MM.1S (cell line): ENCODE results near the gene GSG1L.

Experiments used
- DNase-seq: peaks from one replicate; pipeline ENCODE4 v3.0.0-alpha.2; 2015
- H2AFZ ChIP-seq: fragments of 300-600 bp; sonication (generic); 2 replicates; pipeline ENCODE4 v1.6.0; 2016; ENCODE audit warnings: antibody characterized with exemption, low read length
- H3F3A ChIP-seq: fragments of 300-600 bp; sonication (generic); 2 replicates; pipeline ENCODE4 v1.6.1; 2016; ENCODE audit warnings: mild to moderate bottlenecking, antibody characterized with exemption, low read length, moderate library complexity, mixed read lengths; ENCODE audit not compliant: insufficient read depth
- H3K27ac ChIP-seq: fragments of 300-600 bp; sonication (generic); 2 replicates; pipeline ENCODE4 v1.5.1; 2016; ENCODE audit warnings: mild to moderate bottlenecking, low read length
- H3K27me3 ChIP-seq: fragments of 300-600 bp; sonication (generic); replicated peaks from 2 replicates; pipeline ENCODE4 v1.6.0; 2016; ENCODE audit warnings: low read length; ENCODE audit not compliant: insufficient read depth
- H3K36me3 ChIP-seq: fragments of 300-600 bp; sonication (generic); replicated peaks from 2 replicates; pipeline ENCODE4 v1.6.1; 2016; ENCODE audit warnings: mild to moderate bottlenecking, low read length, mixed read lengths; ENCODE audit not compliant: insufficient read depth
- H3K4me1 ChIP-seq: fragments of 300-600 bp; sonication (generic); 2 replicates; pipeline ENCODE4 v1.6.1; 2016; ENCODE audit warnings: low read length, mixed read lengths
- H3K4me2 ChIP-seq: fragments of 300-600 bp; sonication (generic); 2 replicates; pipeline ENCODE4 v1.6.0; 2016; ENCODE audit warnings: low read depth, low read length
- H3K4me3 ChIP-seq: fragments of 300-600 bp; sonication (generic); 2 replicates; pipeline ENCODE4 v1.5.1; 2016; ENCODE audit warnings: low read length, mixed read lengths
- H3K79me2 ChIP-seq: fragments of 300-600 bp; sonication (generic); 2 replicates; pipeline ENCODE4 v1.6.1; 2016; ENCODE audit warnings: mixed run types, low read length, mixed read lengths
- H3K9ac ChIP-seq: fragments of 300-600 bp; sonication (generic); 2 replicates; pipeline ENCODE4 v1.6.1; 2016; ENCODE audit warnings: low read length, mixed read lengths
- H3K9me2 ChIP-seq: fragments of 300-600 bp; sonication (generic); replicated peaks from 2 replicates; pipeline ENCODE4 v1.6.1; 2016; ENCODE audit warnings: mild to moderate bottlenecking, low read length, mixed read lengths; ENCODE audit not compliant: insufficient read depth
- H3K9me3 ChIP-seq: fragments of 300-600 bp; sonication (generic); replicated peaks from 2 replicates; pipeline ENCODE4 v1.6.1; 2016; ENCODE audit warnings: mild to moderate bottlenecking, low read length, mixed read lengths; ENCODE audit not compliant: insufficient read depth
- H4K20me1 ChIP-seq: fragments of 300-600 bp; sonication (generic); 2 replicates; pipeline ENCODE4 v1.6.1; 2016; ENCODE audit warnings: mild to moderate bottlenecking, low read length, moderate library complexity, mixed read lengths; ENCODE audit not compliant: insufficient read depth
- CTCF ChIP-seq: fragments of 300-600 bp; sonication (generic); IDR thresholded peaks from 2 replicates; pipeline ENCODE4 v1.5.1; 2016; ENCODE audit warnings: antibody characterized with exemption, low read length, mixed read lengths
- EZH2 ChIP-seq: fragments of 300-600 bp; sonication (generic); optimal IDR thresholded peaks from 2 replicates; pipeline ENCODE3; 2017; ENCODE audit warnings: low read depth, mild to moderate bottlenecking, antibody characterized with exemption, low read length, mixed read lengths
- EZH2phosphoT487 ChIP-seq: fragments of 300-600 bp; sonication (generic); IDR thresholded peaks from 2 replicates; pipeline ENCODE4 v1.6.1; 2018; ENCODE audit warnings: antibody characterized with exemption, low read length

GSG1L gene

GRCh38 chr16:27920391-27920891 lies 143.1 kb downstream of the GSG1L start:
- no peak overlapping the region for H2AFZ ChIP-seq
- no peak for DNase-seq

GRCh38 chr16:27918755-27919154 lies 144.8 kb downstream of the GSG1L start:
- Histone ChIP-seq H3K4me2 (no peak overlapping the region), H3K79me2 (no peaks in the 10 kb centered on the region), H2AFZ (no peak overlapping the region), H3K27me3 (peaks cover 36% of the 10 kb centered on the region), H3K27ac (no peak overlapping the region), H3K9ac (no peak overlapping the region), H3K36me3 (no peaks in the 10 kb centered on the region), H3F3A (no peaks in the 10 kb centered on the region), H4K20me1 (no peaks in the 10 kb centered on the region), H3K4me3 (no peak overlapping the region), H3K9me3 (no peaks in the 10 kb centered on the region), H3K9me2 (no peaks in the 10 kb centered on the region), H3K4me1 (no peaks in the 10 kb centered on the region)
- TF ChIP-seq EZH2 (no peak), EZH2phosphoT487 (no peak), CTCF (no peak)
- DNase-seq = no peak

More at GRCh38 chr16:27920391-27920891, 143.1 kb downstream of the GSG1L start:
- Histone ChIP-seq H4K20me1 (no peaks in the 10 kb centered on the region), H3K4me3 (no peak overlapping the region), H3K9me2 (no peaks in the 10 kb centered on the region), H3F3A (no peaks in the 10 kb centered on the region), H3K4me1 (no peaks in the 10 kb centered on the region), H3K27ac (no peak overlapping the region), H3K79me2 (no peaks in the 10 kb centered on the region), H3K27me3 (peaks cover 35% of the 10 kb centered on the region), H3K36me3 (no peaks in the 10 kb centered on the region), H3K9ac (no peak overlapping the region), H3K4me2 (no peak overlapping the region), H3K9me3 (no peaks in the 10 kb centered on the region)
- TF ChIP-seq EZH2 (no peak), CTCF (no peak), EZH2phosphoT487 (no peak)

- no peak overlapping the region for H3K9ac ChIP-seq
- H3K4me1 ChIP-seq = no peaks in the 10 kb centered on the region
- no peak overlapping the region for H3K27ac ChIP-seq
- no peaks in the 10 kb centered on the region for H3F3A ChIP-seq
- H3K4me2 ChIP-seq = no peak overlapping the region
- DNase-seq = no peak
- H3K9me3 ChIP-seq = no peaks in the 10 kb centered on the region
- no peaks in the 10 kb centered on the region for H3K9me2 ChIP-seq
- no peaks in the 10 kb centered on the region for H3K79me2 ChIP-seq
- H3K36me3 ChIP-seq = no peaks in the 10 kb centered on the region
- no peak for TF ChIP-seq EZH2
- no peak for TF ChIP-seq CTCF
- TF ChIP-seq EZH2phosphoT487 = no peak
- no peak overlapping the region for H2AFZ ChIP-seq
- H4K20me1 ChIP-seq = no peaks in the 10 kb centered on the region
- H3K27me3 ChIP-seq = peaks cover 36% of the 10 kb centered on the region
- H3K4me3 ChIP-seq = no peak overlapping the region
Observed at GRCh38 chr16:27917949-27918348, 145.6 kb downstream of the GSG1L start.
